Ovary (tissue), 9 donors: Measurements from ENCODE around the gene HMGB2. TPM values are rescaled to one million over a fixed set of nuclear protein-coding genes. Genes with fewer than 3 reads are reported as not detected.

Experiments
- DNase-seq, 5 donors: peaks; one replicate each; pipeline ENCODE4 v3.0.0-alpha.2; 2019 to 2020
- H3K27ac ChIP-seq, 2 donors: fragments of 200-600 bp; one replicate each; pipeline versions ENCODE4 v1.5.1 to v1.8.0; 2019 to 2022
- H3K27me3 ChIP-seq: fragments of 200-600 bp; one replicate; pipeline ENCODE4 v1.8.0; 2022
- H3K36me3 ChIP-seq: fragments of 200-600 bp; sonication (generic); one replicate; pipeline ENCODE4 v1.5.1; 2019
- H3K4me1 ChIP-seq: one replicate; pipeline ENCODE4 v1.8.1; 2013; ENCODE audit warnings: mild to moderate bottlenecking, moderate library complexity; ENCODE audit not compliant: insufficient read depth
- H3K4me3 ChIP-seq: fragments of 200-600 bp; sonication (generic); one replicate; pipeline ENCODE4 v1.5.1; 2017
- H3K9me3 ChIP-seq, 2 donors: fragments of 200-600 bp in 1 of 2; sonication (generic) in 1 of 2; one replicate each; pipeline versions ENCODE4 v1.5.1 to v1.8.1; 2013 to 2019; ENCODE audit warnings: mild to moderate bottlenecking in 1 of 2, moderate library complexity in 1 of 2
- CTCF ChIP-seq, 3 donors: fragments of 450-650 bp in 2 of 3; fragments of 200-600 bp in 1 of 3; IDR thresholded peaks; one replicate each; pipeline versions ENCODE4 v1.5.1 to v1.8.0; 2016 to 2022; ENCODE audit warnings: antibody characterized with exemption in 3 of 3, mild to moderate bottlenecking in 1 of 3
- EP300 ChIP-seq: sonication (generic); formaldehyde crosslinking; IDR thresholded peaks from one replicate; pipeline ENCODE4 v1.6.1; 2017; ENCODE audit warnings: antibody characterized with exemption
- POLR2A ChIP-seq: fragments of 450-650 bp; IDR thresholded peaks from one replicate; pipeline ENCODE4 v1.6.1; 2017; ENCODE audit warnings: antibody characterized with exemption, mild to moderate bottlenecking, moderate library complexity
- WGBS, 3 donors: extraction: QIAGEN DNeasy Blood & Tissue Kit in 1 of 3; methylation state at CpG; one replicate each; pipeline versions ENCODE4 v1.1.5 to v1.1.7; 2013 to 2017; 5-methylcytosine and 5-hydroxymethylcytosine counted together
- intact Hi-C, 4 donors: fragments of 100-400 bp; cut with DNase I; formaldehyde crosslinking; loops; one replicate each; pipeline versions ENCODE4 v1.11.0 to v1.15.1; 2022 to 2023
- polyA plus RNA-seq, 2 donors: library from polyadenylated mRNA; stranded (reverse); fragments of 200-250 nt in 1 of 2; fragments of 350-450 nt in 1 of 2; fragmentation: Illumina TruSeq in 1 of 2; extraction: RNeasy Lipid Tissue Mini Kit (QIAGEN cat#74804) in 1 of 2; gene quantifications; one replicate each; pipeline ENCODE4 v1.2.3, GENCODE V29; 2013 to 2014
- total RNA-seq, 7 donors: library from RNA; depleted of rRNA in 2 of 7; stranded (reverse); fragments of >200 nt in 2 of 7; fragmentation: NEBNext Ultra II Directional in 3 of 7; extraction: Animal tissue kit (Norgen Biotek cat#: 25700) in 3 of 7; gene quantifications; one replicate each; pipeline versions ENCODE4 v1.1.0 to v1.2.4, GENCODE V29; 2016 to 2023
- donor health status: DM: no; HTN: no; CAD: no; lungs with moderate emphysema.
- donor health status: DM: no; HTN: no; CAD: no.
- donor health status: Bipolar disorder and iron deficiency.
- donor health status: DM: yes; HTN: yes; CAD: no.
- donor health status: DM: no; HTN: no; CAD: no.
- donor health status: DM: yes; HTN: yes; CAD: no.

HMGB2 gene
- total and polyA plus RNA-seq, 9 donors = 47.2 to 157 (median 72.4) TPM

DNA sequence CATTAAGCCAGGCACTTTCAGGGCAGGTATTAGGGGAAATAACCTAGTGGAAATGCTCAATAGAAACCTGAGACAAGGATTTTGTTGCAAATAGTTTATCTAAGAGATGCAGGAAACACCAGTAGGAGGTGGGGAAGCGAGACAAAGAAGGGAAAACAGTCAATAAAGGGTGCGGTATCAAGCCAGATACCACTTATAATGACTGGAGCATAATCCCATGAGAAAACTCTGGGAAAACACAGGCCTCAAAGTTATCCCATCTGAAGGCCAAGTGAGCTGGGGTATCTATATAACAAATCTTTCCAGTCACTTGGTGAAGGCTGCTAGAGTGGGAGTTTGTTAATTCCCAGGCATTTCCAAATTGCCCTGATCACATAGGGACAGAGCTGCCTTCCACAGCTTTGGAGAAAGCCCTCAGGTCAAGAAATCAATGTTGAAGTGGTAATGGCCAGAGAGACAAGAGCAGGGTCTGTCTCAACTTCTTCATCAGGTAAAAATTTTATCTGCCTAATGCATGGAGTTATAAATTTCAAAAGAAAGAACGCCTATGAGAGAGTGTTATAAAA, 9.8 kb upstream of the HMGB2 start:
- no peaks in the 10 kb centered on the region for H3K9me3 ChIP-seq
- H3K27me3 ChIP-seq = no peaks in the 10 kb centered on the region
- no peaks in the 10 kb centered on the region for H3K36me3 ChIP-seq
- 77 to 85% (median 80%) methylated on average over 3 of the region's 3 CpGs for WGBS, 3 donors
- H3K27ac ChIP-seq = no peak overlapping the region
- intact Hi-C loops = no loop called here
- no peak for DNase-seq
- no peaks in the 10 kb centered on the region for H3K4me1 ChIP-seq
- TF ChIP-seq POLR2A (no peak), EP300 (no peak), CTCF (IDR thresholded peaks at IDR 0.05) (no peak)
- H3K4me3 ChIP-seq = no peak overlapping the region

DNA sequence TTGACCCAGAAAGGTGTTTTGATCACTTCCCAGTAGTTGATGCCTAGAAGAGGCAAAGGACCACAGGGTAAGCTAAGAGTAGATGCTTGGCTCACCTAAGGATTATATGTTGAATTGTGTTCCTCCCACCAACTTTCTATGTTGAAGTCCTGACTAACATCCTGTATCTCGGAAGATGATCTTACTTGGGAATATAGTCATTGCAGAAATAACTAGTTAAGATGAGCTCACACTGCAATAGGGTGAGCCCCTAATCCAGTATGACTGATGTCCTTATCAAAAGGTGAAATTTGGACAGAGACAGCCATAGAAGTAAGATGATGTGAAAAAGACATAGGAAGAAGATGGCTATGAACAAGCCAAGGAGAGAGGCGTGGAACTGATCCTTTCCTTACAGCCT, 3.3 kb upstream of the HMGB2 start:
- H3K9me3 ChIP-seq = no peaks in the 10 kb centered on the region
- no peaks in the 10 kb centered on the region for H3K27me3 ChIP-seq
- H3K4me1 ChIP-seq = no peaks in the 10 kb centered on the region
- no peak overlapping the region for H3K4me3 ChIP-seq
- intact Hi-C loops = no loop called here
- no peaks in the 10 kb centered on the region for H3K36me3 ChIP-seq
- no peak for DNase-seq
- 92 to 100% (median 96%) methylated on average over 2 of the region's 2 CpGs for WGBS, 3 donors
- no peak for TF ChIP-seq POLR2A
- no peak for TF ChIP-seq EP300
- TF ChIP-seq CTCF (IDR thresholded peaks at IDR 0.05) = no peak
- no peak overlapping the region for H3K27ac ChIP-seq

DNA sequence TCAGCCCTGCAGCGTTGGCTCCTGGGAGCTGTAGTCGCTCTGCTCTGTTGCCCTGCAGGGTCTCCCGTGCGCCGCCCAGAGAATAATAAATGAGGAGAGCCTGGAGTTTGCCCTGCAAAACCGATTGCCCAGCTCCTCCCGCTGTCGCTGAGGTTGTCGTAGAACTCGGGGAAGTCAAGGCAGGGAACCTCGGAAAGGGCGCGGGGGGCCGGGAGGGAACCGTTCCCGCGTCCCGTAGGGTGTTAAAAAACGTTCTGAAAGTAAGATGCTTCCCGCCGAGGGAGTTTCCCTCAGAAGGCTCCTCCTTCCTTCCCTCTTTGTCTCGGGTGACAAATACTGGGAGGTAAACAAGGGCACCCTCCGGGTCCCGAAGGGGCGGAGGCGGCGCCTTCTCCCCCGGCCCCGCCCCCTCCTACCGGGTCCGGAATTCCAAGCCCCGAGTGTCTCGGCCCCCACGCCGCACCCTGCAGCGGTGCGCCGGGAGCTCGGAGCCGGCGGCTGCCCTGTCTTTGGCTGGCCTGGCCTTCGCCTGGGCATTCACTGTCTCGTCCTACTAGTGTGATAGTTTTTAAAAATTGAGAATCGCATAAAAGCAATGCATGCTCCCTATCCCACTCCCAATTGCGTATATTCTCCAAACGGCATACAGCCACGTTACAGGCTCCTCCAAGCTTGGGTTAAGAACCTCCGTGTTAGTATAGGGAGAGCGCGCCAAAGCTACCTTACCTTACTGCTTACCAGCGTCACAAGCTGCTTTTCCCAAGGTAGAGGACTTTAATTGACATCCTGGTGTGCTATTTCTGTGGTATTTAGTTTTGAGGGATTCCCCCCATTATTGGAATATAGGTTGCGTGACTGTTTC, 964 bp upstream of the HMGB2 start:
- H3K4me3 ChIP-seq = peak overlapping the region; percentile 83
- H3K9me3 ChIP-seq = no peaks in the 10 kb centered on the region
- intact Hi-C loops = loop anchor here in 3 of 4 donors (1.0 to 5.0 kb wide), 3 partner anchors 34 to 37 kb away; partner anchors contain the start of gene SAP30 (in 2 of the 3)
- peak overlapping the region; percentile 37 to 40 for H3K27ac ChIP-seq
- TF ChIP-seq CTCF (IDR thresholded peaks at IDR 0.05) (no peak), POLR2A (no peak)
- H3K36me3 ChIP-seq = no peaks in the 10 kb centered on the region
- H3K27me3 ChIP-seq = no peaks in the 10 kb centered on the region
- WGBS, 3 donors = 2 to 3% (median 2%) methylated on average over 45 to 52 of the region's 52 CpGs
- H3K4me1 ChIP-seq = peaks cover 2% of the 10 kb centered on the region
- peak; percentile 39 to 78 (median 63) for DNase-seq

DNA sequence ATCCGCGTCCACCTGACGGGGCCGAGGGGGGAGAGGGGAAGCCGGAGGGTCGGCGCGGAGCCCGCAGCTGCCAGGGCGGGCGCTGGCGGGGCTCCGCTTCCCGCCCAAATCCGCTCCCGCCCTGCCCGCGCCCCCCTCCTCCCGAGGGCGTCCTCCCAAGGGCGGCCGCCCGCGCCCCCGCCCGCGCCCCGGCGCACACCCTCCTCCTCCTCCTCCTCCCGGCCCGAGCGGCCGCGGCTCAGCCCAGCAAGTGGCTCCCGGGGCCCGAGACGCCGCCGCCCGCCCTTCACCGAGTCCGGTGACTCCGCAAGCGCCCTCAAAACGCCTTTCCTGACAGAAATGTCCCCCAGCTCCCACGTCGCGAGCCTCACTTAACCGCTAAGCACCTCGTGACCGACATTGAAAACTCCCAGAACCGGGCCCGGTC, 487 bp downstream of the HMGB2 start:
- WGBS, 3 donors = 1% methylated on average over 26 to 53 of the region's 53 CpGs
- intact Hi-C loops = loop anchor here in 3 of 4 donors (1.0 to 5.0 kb wide), 3 partner anchors 36 to 39 kb away; partner anchors contain the start of gene SAP30 (in 2 of the 3)
- H3K36me3 ChIP-seq = no peaks in the 10 kb centered on the region
- no peaks in the 10 kb centered on the region for H3K9me3 ChIP-seq
- H3K4me3 ChIP-seq = peak overlapping the region; percentile 65
- TF ChIP-seq EP300 (no peak), POLR2A (no peak), CTCF (IDR thresholded peaks at IDR 0.05) (no peak)
- peak; percentile 67 to 85 (median 82) for DNase-seq
- peaks cover 2% of the 10 kb centered on the region for H3K4me1 ChIP-seq
- peak overlapping the region; percentile 92 to 100 for H3K27ac ChIP-seq
- H3K27me3 ChIP-seq = no peaks in the 10 kb centered on the region
